Activated CD4-positive, alpha-beta T cell treated with anti-CD3 and anti-CD28 coated beads, Interleukin-2, amount 50 U/mL, for 48 hours (primary cell): ENCODE measurements around the gene SLC4A1AP.
"Not testable (repeated sequence)": the region's sequence is repeated elsewhere in the genome, so short reads cannot be mapped to it uniquely, and the experiment has no call there.

ENCODE experiments used
- DNase-seq, 2 experiments: peaks; one replicate each; pipeline ENCODE4 v3.0.0-alpha.2; 2020

SLC4A1AP gene, protein sequence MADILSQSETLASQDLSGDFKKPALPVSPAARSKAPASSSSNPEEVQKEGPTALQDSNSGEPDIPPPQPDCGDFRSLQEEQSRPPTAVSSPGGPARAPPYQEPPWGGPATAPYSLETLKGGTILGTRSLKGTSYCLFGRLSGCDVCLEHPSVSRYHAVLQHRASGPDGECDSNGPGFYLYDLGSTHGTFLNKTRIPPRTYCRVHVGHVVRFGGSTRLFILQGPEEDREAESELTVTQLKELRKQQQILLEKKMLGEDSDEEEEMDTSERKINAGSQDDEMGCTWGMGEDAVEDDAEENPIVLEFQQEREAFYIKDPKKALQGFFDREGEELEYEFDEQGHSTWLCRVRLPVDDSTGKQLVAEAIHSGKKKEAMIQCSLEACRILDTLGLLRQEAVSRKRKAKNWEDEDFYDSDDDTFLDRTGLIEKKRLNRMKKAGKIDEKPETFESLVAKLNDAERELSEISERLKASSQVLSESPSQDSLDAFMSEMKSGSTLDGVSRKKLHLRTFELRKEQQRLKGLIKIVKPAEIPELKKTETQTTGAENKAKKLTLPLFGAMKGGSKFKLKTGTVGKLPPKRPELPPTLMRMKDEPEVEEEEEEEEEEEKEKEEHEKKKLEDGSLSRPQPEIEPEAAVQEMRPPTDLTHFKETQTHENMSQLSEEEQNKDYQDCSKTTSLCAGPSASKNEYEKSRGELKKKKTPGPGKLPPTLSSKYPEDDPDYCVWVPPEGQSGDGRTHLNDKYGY

DNA sequence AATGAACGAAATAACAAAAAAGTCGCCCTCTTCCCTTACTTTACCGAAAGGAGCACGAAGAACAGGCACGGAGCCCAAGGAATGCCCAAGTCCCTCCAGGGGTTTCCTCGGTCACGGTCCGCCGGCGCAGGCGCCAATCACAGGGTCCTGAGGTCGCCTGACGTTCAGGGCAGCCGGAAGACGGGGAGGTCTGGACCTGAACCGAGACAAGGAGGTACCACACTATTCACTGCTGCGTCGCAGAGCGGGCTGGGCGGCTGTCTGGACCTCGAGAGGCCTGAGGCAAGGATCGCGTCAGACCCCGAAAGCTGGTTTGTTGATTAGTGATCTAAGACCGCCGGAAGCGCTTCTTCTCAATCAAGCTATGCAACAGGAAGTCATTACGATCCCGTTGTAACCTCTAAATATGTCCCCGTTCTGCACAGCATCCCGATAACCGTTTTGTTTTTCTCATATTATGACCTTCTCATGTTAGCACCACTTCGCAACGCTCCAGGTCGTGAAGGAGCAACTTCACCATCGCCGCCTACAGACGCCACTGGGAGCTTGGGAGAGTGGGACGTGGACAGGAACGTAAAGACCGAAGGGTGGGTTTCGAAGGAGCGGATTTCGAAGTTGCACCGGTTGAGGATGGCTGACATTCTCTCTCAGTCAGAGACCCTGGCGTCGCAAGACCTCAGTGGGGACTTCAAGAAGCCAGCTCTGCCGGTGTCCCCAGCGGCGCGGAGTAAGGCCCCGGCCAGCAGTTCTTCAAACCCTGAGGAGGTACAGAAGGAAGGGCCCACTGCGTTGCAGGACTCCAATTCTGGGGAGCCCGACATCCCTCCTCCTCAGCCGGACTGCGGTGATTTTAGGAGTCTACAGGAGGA is at the start of gene SLC4A1AP, which contains the start of gene SUPT7L:
Gene SLC4A1AP, plus strand, starts transcription at position 605 of the 869 bp plus-strand sequence. Its CDS starts 26 bp downstream, at position 631.
Gene SUPT7L, minus strand, starts transcription at position 330 of the 869 bp plus-strand sequence. CDS start 1,422 bp downstream, outside the sequence.
- DNase-seq: peak; percentile 75 to 80

DNA sequence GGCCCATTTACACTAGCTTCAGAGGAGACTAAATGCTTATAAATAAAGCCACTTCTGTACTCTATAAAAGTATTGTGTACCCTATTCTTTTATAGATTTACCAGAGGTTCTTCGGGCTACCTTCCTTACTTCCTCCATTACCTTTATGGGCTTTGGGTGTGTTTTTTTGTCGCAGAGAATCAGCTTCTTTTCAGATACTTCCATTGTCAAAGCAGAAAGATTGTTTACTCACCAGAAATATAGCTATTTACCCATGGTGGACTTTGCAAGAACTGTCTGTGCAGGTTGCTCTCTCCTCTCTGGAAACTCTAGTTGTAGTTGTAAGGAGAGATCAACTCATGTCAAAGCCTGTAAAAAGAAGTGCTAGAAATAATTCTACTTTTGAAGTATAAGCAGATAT is 49.7 kb upstream of the SLC4A1AP start:
- DNase-seq: no peak

DNA sequence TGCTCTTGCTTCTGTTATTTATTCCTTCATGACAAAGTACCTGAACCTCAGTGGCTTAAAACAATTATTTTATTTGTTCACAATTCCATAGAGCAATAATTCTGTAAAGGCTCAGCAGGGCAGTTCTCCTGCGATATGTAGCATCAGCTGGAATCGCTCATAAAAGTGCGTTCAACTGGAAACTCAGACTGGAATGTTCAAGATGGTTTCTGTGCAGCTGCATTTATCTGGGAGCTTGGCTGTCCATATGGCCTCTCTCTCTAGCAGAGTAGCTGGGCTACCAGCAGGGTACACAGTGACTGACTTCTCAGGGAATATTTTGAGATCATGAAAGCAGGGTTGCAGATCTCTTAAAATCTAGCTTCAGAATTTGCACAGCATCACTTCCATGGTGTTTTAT is 48.4 kb upstream of the SLC4A1AP start:
- DNase-seq: no peak

DNA sequence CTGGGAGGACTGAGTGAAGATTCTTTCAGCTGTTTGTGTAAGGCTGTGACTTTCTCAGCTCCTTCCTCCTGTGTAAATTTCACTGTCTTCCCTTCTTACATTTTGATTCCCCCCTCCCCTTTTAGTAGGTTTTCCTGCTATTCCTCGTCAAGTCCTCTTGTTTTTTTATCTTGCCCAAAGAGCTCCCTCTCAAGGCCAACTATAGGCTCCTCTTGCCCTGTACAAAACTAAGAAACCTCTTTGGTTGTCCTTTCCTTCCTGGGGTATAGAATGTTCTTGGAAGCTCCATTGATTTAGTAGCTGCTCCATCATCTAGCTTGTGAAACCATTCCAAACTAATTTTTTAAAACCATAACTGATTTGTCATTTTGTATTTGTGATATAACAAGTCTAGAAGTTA is 42.2 kb upstream of the SLC4A1AP start:
- DNase-seq: no peak

DNA sequence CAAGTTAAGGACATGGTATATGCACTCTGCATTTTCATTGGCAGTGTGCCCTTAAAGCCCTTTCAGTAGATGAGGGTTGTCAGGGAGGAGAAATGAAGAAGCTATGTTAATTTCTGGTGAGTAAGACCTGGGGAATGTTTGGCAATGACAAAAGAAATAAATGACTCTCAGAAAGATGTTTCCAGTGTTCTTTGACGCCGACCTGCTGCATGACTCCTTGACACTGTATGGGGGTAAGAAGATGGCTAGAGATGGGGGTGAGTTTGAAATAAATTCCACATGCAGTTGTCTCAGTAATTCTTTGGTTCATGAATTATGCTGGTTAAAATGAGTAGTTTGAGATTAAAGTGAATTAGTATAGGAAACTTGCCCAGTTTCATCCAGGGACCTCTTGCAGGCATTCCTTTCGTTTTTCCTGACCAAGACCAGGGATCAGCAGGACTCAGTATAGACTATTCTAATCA is 40.7 kb upstream of the SLC4A1AP start:
- no peak for DNase-seq

DNA sequence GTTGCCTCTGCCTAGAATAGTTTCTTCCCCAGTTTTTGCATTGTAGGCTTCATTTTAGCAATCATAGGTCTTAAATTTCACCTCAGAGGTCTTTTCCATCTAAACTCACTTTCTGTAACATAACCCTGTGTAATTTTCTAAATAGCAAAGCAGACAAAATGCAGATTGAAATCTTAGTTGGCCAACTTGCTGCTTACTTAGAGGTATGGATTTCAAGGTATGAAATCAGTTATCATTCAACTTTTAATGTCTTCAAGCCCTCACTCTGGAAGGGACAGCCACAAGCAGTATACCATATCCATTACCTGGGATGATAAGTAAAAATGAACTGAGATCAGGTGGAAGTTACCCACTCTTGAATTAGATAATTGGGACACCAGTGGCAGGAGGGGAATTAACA is 38.7 kb upstream of the SLC4A1AP start:
- DNase-seq: no peak

DNA sequence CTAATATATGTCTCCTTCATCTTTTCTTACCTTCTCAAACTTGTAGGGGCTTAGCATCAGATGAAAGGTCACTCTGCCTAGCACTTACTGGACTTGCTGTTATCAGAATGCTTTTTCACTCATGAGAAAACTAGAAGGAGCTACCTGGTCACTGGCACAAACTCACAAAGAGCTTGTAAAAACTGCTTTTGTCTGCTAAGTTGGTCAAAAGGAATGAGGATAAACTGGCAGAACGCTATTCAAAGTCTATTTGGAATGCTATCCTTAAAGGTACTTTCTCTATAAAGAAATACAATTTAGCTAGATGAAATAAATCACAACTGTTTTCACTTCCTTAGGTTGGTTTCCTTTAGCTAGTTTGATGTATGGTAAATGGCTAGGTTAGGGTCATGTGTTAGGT is 37.4 kb upstream of the SLC4A1AP start:
- not testable (repeated sequence) for DNase-seq

DNA sequence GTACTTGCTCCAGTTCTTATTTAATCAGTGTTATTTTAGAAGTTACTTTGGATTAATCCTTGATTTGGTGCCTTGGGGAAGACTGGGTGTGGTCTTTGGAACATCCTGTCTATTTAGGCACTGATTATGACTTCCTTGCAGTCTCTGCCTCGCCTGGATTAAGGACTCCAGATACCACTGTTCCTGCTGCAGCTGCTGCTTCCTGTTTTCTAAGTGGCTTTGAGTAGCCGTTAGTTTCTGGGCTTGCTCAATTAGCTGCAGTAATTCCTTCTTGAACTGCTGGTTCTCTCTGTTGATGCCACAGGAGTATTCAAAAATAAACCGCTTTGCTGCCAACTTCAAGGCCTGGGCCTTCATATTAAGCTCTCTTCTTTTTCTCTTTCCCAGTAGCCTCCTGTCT is 36.8 kb upstream of the SLC4A1AP start:
- not testable (repeated sequence) for DNase-seq

DNA sequence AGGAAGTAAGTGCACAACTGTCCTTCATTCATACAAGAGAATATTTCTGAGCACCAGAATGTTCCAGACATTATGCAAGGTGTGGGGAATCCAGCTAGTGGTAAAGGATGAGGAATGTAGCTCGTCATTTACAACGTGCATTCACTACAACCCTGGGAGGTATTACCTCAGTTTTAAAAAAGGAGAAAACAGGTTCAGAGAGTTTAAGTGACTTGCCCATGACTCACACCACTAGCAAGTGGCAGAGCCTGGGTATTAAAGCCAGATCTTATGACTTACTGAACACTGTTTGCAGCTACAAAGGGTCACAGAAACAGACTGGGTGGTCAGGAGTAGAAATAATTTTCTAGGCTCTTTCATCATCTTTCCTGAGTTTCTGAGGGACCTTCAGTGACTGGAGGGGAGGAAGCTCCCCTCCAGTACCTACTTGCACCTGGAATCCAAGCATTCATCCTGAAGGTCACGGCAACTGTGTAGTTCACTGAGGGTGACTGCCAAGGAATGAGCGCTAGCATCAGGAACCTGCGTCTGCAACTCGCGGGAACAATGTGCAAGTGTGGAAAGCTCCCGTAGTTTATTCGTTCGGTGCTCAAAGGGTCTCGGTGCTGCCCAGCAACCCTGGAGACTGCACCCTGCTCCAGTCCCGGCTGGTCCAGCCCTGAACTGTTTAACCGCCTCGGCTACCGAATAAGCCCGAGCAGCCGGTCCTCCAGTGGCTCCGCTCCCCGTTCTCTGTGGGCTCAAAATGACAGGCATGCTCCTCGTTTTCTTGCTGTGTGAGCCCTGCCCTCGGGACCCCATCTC is 35.5 kb upstream of the SLC4A1AP start:
- DNase-seq: no peak

DNA sequence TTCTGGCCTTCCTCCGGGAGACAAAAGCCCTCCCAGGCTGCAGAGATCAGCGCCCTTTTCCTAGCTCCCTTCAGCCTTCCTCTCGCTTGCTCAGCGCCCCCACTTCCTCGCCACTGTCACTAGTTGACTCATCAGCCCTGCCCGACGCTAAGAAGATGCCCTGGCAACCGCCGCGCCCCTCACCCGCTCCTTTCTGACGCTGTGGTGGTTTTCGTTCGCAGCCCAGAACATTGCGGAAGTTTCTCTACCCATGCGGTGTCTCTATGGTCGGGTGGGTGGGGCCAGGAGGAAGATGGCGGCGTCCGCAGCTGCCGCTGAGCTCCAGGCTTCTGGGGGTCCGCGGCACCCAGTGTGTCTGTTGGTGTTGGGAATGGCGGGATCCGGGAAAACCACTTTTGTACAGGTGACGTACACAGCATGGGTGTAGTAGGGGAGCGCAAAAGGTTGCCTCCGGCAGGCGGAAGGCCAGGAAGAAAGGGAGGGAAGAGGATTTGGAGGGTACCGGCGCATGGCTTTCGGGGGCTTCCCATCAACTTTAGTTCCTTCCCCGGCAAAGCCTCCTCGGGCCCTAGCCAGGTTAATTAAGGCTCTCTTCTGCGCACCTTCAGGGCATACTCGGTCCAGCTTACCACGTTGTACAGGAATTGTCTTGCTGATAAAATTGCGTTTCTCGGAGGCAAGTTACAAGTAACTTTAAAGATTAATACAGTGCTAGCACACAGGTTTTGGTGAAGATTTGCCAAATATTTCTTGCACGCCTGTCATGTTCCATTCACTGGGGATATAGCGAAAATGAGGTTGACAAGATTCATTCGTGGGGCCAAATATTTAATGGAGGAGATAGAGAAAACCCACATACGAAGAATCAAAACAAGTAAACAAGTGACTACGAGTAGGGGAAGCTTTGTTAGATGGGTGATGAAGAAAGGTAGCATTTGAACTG is 34.7 kb upstream of the SLC4A1AP start, which contains the start of the genes CCDC121 and GPN1:
Gene CCDC121, minus strand, starts transcription at position 246 of the 943 bp plus-strand sequence. CDS start 1,213 bp downstream, outside the sequence.
Gene GPN1, plus strand, starts transcription at position 284 of the 943 bp plus-strand sequence. Its CDS starts 9 bp downstream, at position 293.
- peak; percentile 94 to 97 for DNase-seq

DNA sequence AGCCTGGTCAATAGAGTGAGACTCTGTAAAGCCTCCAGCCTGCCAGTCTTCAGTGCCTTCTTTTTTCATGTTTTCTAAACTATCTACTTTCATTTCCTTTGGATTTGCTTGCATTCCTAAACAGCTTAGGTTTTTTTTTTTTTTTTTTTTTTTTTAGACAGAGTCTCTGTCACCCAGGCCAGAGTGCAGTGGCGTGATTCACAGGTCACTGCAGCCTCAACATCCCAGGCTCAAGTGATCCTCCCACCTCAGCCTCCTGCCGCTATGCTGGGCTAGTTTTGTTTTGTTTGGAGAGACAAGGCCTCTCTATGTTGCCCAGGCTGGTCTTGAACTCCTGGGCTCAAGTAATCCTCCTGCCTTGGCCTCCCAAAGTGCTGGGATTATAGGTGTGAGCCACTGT is 33.4 kb upstream of the SLC4A1AP start:
- DNase-seq: not testable (repeated sequence)

DNA sequence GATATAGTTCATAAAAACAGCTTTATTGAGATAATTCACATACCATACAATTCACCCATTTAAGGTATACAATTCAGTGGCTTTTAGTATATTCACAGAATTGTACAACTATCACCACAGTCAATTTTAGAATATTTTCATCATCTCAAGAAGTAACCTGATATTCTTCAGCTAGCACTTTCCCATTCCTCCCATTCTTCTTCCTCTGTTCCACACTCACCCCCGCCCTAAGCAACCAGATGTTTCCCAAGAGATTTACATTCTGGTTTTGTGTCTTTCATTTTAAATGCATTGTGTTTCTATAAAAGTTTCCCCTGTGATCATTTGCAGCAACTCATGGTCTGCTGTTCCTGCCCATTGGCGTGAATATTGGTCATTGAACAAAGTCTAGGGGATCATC is 29.4 kb upstream of the SLC4A1AP start:
- no peak for DNase-seq

DNA sequence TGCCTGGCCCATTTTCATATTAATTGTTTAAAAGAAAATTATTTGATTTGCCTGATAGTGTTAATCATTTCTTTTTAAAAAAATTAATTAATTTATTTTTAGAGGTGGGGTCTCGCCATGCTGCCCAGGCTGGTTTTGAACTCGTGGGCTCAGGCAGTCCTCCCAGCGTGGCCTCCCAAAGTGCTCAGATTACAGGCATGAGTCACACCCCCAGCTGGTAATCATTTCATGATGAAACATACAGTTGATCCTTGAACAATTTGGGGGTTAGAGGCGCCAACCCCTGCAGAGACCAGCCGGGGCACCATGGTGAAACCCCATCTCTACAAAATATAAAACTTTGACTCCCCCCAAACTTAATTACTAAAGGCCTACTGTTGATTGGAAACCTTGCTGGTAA is 26.9 kb upstream of the SLC4A1AP start:
- no peak for DNase-seq

DNA sequence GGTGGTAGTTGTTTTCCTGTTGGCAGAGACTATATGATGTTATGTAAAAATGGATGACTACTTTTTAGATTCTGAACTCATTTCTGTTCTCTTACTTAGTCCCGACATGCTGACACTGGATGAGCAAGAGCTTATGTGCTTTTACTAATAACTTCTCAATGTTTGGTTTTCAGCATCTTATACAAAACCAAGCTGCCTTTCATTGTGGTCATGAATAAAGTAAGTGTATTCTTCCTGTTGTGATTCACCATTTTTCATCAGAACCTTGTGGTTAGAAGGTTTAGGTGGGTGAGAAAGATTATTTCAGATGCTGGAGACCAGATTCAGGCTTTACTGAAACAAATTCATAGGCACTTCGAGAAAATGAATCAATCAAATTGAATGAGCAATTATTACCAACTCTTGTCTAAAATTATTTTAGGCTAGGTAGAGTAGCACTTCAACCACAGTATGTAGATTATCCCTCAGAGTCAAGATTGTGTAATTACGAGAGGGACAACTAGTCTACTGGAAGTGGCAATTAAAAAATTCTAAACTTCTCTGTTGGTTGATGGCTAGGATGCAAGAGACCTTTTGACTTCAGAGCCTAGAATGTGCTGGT is 25.6 kb upstream of the SLC4A1AP start:
- DNase-seq: no peak

DNA sequence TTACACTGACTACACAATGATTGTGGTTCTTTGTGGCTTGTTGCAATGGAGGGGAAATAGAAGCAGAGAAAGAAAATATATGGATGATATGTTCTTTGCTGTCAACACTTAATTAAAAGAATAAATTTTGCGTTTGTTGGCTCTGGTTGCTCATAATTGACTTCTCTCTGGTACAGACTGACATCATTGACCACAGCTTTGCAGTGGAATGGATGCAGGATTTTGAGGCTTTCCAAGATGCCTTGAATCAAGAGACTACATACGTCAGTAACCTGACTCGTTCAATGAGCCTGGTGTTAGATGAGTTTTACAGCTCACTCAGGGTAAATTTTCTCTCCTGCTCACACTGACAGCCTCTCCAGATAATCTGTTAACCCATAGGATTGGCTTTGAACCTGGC is 25.0 kb upstream of the SLC4A1AP start:
- DNase-seq: peak in 1 of 2 experiments; percentile 21

DNA sequence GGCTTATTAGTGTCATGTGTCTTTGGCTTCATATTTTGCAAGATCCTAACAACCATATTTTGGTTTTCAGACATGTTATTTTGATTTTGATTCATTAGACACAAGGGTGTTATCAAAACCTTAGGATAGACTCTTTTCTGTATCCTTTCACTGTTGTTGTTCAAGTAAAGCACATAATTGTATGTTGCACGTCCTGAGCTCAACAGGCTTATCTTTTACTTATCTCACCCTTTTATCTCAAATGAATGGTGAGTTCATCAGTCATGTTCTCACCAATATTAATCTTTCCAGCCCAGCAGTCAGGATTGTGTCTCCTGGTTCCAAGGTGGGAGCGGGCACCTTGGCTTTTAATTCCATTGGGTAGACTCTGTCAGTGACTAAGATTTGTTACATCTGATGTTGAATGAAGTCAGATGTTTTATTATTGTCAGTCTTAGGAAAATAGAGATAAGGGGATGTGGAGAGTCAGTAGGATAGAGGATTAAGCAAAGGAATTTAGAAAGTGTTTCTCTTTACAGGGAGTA is 22.9 kb upstream of the SLC4A1AP start:
- no peak for DNase-seq

DNA sequence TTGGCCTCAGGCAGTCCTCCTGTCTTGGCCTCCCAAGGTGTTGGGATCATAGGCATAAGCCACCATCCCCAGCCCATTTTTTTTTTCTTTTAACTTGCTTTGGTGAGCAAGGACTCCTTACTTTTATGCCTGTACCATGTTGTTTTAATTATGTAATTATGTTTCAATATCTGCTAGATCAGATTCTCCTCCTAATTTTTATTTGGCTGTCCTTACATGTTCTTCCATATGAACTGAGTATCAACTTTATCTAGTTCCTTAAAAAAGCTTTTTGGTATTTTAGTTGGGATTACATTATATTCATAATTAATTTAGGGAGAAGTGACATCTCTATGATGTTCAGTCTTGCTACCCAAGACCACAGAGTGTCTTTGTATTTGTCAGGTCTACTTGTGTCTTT is 18.5 kb upstream of the SLC4A1AP start:
- DNase-seq: no peak

DNA sequence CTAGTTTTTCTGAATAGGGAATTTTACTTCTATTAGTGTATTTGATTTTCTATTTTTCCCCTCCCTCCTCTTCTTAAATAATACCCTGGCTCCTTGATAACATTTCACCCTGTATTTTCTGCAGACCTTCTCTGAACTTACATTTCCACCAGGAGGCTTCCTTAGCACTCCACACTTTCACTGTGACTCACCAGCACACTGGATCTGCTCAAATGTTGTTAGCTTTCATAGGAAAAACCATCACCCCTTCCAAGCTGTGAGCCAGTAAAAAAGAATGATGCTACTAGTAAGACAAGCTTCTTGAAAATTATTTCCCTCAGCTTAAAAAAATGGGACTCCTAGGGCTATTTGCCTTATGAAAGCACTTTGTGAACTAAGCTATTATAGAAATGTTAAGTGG is 16.4 kb upstream of the SLC4A1AP start:
- DNase-seq: no peak

DNA sequence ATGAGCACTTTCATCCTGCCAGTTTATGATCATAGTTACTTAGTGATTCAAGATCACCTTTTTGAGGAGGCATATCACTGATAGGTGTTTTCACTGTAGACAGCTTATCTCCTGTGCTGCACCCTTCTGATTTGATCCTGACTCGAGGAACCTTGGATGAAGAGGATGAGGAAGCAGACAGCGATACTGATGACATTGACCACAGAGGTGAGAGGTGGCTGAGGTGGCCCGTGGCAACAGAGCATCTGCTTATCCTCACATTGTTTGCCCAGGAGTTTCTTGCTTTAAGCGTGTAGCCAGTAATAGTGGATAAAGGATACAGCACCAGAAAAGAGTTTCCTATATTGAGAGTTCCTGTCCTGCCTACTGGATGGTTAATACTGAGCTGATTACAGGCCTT is 16.0 kb upstream of the SLC4A1AP start:
- no peak for DNase-seq

DNA sequence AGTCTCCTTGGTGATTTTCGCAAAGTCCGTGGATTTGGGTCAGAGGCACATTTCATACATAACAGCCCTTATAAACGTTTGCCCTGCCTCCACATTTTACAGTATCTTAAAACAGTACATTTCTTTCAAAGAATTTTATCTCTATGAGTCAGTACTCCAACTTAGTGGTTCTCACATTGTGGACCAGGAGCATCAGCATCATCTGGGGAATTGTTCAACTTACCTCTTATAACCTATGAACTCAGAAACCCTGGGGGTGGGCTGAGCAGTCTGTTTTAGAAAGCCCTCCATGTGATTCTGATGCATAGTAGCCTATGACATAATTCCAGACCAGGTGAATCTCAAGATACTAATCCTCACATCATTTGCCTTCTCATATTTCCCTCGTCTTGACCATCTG is 12.6 kb upstream of the SLC4A1AP start:
- no peak for DNase-seq
